SU-DHL-6 (cell line): Measurements from ENCODE around the gene MATCAP1.

Experiments used
- H2AFZ ChIP-seq: fragments of 200-600 bp; sonication (generic); 2 replicates; pipeline ENCODE4 v1.6.1; 2014; ENCODE audit warnings: low read depth, mild to moderate bottlenecking, moderate library complexity, mixed read lengths, antibody characterized with exemption, low read length; ENCODE audit not compliant: severe bottlenecking
- H3F3A ChIP-seq: fragments of 200-600 bp; shearing (Covaris generic); 2 replicates; pipeline ENCODE4 v1.6.0; 2016; ENCODE audit warnings: antibody characterized with exemption, mild to moderate bottlenecking; ENCODE audit not compliant: insufficient read depth
- H3K27ac ChIP-seq: fragments of 200-600 bp; sonication (generic); 2 replicates; pipeline ENCODE4 v1.5.1; 2016; ENCODE audit warnings: low read depth, mild to moderate bottlenecking, low read length, moderate library complexity, mixed read lengths
- H3K27me3 ChIP-seq: fragments of 200-600 bp; sonication (generic), shearing (Covaris generic); 2 replicates; pipeline ENCODE4 v1.6.0; 2014; ENCODE audit warnings: mild to moderate bottlenecking, low read length
- H3K36me3 ChIP-seq: fragments of 200-600 bp; sonication (generic); 2 replicates; pipeline ENCODE4 v1.6.1; 2014; ENCODE audit warnings: mild to moderate bottlenecking, low read length, mixed read lengths
- H3K4me2 ChIP-seq: fragments of 300-600, 200-600 bp; shearing (Covaris generic), sonication (generic); 2 replicates; pipeline ENCODE4 v1.6.0; 2014; ENCODE audit warnings: low read length, low read depth, mild to moderate bottlenecking; ENCODE audit not compliant: poor library complexity, severe bottlenecking
- H3K4me3 ChIP-seq: fragments of 200-600 bp; sonication (generic); 2 replicates; pipeline ENCODE4 v1.5.1; 2014; ENCODE audit warnings: antibody characterized with exemption, low read length, mild to moderate bottlenecking, mixed read lengths; ENCODE audit not compliant: insufficient read depth, poor library complexity, severe bottlenecking
- H3K79me2 ChIP-seq: fragments of 200-600 bp; sonication (generic); 2 replicates; pipeline ENCODE4 v1.6.1; 2014; ENCODE audit warnings: mild to moderate bottlenecking, low read length, moderate library complexity; ENCODE audit not compliant: insufficient read depth
- H3K9ac ChIP-seq: fragments of 200-600 bp; sonication (generic); 2 replicates; pipeline ENCODE4 v1.7.0; 2014; ENCODE audit warnings: mild to moderate bottlenecking, low read length
- H3K9me2 ChIP-seq: fragments of 200-600 bp; sonication (generic); replicated peaks from 2 replicates; pipeline ENCODE4 v1.6.1; 2014; ENCODE audit warnings: low read length; ENCODE audit not compliant: insufficient read depth
- H3K9me3 ChIP-seq: fragments of 200-600 bp; sonication (generic); 2 replicates; pipeline ENCODE4 v1.6.1; 2014; ENCODE audit warnings: low read length, mixed read lengths; ENCODE audit not compliant: insufficient read depth
- H4K20me1 ChIP-seq: fragments of 200-600 bp; sonication (generic); 2 replicates; pipeline ENCODE4 v1.6.1; 2014; ENCODE audit warnings: low read depth, mild to moderate bottlenecking, antibody characterized with exemption, low read length, moderate library complexity, mixed read lengths
- EZH2phosphoT487 ChIP-seq: fragments of 200-600 bp; sonication (generic), shearing (Covaris generic); conservative IDR thresholded peaks from 2 replicates; pipeline ENCODE4 v1.6.1; 2018; ENCODE audit warnings: mild to moderate bottlenecking, antibody characterized with exemption, low read length, moderate library complexity, mixed read lengths
- TF ChIP-seq, protein P1 (sequence below): fragments of 200-600 bp; sonication (generic); IDR thresholded peaks from one replicate; pipeline ENCODE4 v1.5.1; 2017; ENCODE audit warnings: antibody characterized with exemption, mild to moderate bottlenecking, low read length, moderate library complexity; ENCODE audit not compliant: insufficient read depth, poor library complexity, severe bottlenecking

Gene MATCAP1

DNA sequence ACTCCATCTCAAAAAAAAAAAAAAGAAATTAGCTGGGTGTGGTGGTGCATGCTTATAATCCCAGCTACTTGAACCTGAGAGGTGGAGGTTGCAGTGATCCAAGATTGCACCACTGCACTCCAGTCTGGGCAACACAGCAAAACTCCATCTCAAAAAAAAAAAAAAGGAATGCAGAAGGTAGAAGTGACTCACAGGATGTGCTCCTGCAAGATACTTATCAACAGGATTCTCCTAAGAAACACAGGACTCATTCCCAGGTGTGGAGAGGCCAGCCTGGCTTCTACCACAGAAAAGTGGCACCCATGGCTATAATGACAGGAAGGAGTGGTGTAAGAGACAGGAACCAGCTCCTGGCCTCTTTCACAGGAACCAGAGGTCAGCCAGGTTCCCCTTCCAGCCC, 29.0 kb upstream of the MATCAP1 start:
- Histone ChIP-seq H3F3A (no peaks in the 10 kb centered on the region), H2AFZ (no peak overlapping the region), H4K20me1 (no peaks in the 10 kb centered on the region), H3K9ac (no peak overlapping the region), H3K36me3 (no peaks in the 10 kb centered on the region), H3K79me2 (no peaks in the 10 kb centered on the region), H3K27me3 (no peaks in the 10 kb centered on the region), H3K9me2 (no peaks in the 10 kb centered on the region), H3K27ac (no peak overlapping the region), H3K4me3 (no peak overlapping the region), H3K4me2 (no peak overlapping the region), H3K9me3 (no peaks in the 10 kb centered on the region)
- TF ChIP-seq EZH2phosphoT487 = no peak
- TF ChIP-seq, protein P1, sequence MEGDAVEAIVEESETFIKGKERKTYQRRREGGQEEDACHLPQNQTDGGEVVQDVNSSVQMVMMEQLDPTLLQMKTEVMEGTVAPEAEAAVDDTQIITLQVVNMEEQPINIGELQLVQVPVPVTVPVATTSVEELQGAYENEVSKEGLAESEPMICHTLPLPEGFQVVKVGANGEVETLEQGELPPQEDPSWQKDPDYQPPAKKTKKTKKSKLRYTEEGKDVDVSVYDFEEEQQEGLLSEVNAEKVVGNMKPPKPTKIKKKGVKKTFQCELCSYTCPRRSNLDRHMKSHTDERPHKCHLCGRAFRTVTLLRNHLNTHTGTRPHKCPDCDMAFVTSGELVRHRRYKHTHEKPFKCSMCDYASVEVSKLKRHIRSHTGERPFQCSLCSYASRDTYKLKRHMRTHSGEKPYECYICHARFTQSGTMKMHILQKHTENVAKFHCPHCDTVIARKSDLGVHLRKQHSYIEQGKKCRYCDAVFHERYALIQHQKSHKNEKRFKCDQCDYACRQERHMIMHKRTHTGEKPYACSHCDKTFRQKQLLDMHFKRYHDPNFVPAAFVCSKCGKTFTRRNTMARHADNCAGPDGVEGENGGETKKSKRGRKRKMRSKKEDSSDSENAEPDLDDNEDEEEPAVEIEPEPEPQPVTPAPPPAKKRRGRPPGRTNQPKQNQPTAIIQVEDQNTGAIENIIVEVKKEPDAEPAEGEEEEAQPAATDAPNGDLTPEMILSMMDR = no peak

- Histone ChIP-seq H3K36me3 (no peaks in the 10 kb centered on the region), H3K9ac (no peak overlapping the region), H2AFZ (no peak overlapping the region), H4K20me1 (no peaks in the 10 kb centered on the region), H3K27ac (no peak overlapping the region), H3F3A (no peaks in the 10 kb centered on the region), H3K4me3 (no peak overlapping the region), H3K9me2 (no peaks in the 10 kb centered on the region), H3K4me2 (no peak overlapping the region), H3K79me2 (no peaks in the 10 kb centered on the region), H3K27me3 (no peaks in the 10 kb centered on the region), H3K9me3 (no peaks in the 10 kb centered on the region)
- TF ChIP-seq, protein P1 = no peak
- no peak for TF ChIP-seq EZH2phosphoT487
Measured at GRCh38 chr16:67211674-67212073, 27.9 kb upstream of the MATCAP1 start.

GRCh38 chr16:67210069-67210937, 26.5 kb upstream of the MATCAP1 start:
- Histone ChIP-seq H4K20me1 (no peaks in the 10 kb centered on the region), H3K27ac (no peak overlapping the region), H2AFZ (no peak overlapping the region), H3K9me3 (no peaks in the 10 kb centered on the region), H3F3A (no peaks in the 10 kb centered on the region), H3K9ac (no peak overlapping the region), H3K36me3 (no peaks in the 10 kb centered on the region), H3K27me3 (no peaks in the 10 kb centered on the region), H3K4me3 (no peak overlapping the region), H3K79me2 (no peaks in the 10 kb centered on the region), H3K4me2 (no peak overlapping the region), H3K9me2 (no peaks in the 10 kb centered on the region)
- TF ChIP-seq, protein P1 = no peak
- no peak for TF ChIP-seq EZH2phosphoT487
